Measurements from ENCODE around the gene SLC19A3.

- no peak for TF ChIP-seq CTCF (tag by site-specific recombination; IDR thresholded peaks at IDR 0.05)
- TF ChIP-seq ZNF785 (tag by site-specific recombination; IDR thresholded peaks at IDR 0.05), result no peak
- TF ChIP-seq ZNF660 (tag by site-specific recombination; IDR thresholded peaks at IDR 0.05), result no peak
- no peak for TF ChIP-seq ZNF10 (tag by site-specific recombination; IDR thresholded peaks at IDR 0.05)
- TF ChIP-seq ZNF544 (tag by site-specific recombination; IDR thresholded peaks at IDR 0.05), result no peak
- TF ChIP-seq ZNF707 (tag by site-specific recombination; IDR thresholded peaks at IDR 0.05), result no peak
- TF ChIP-seq ZNF362 (tag by site-specific recombination; IDR thresholded peaks at IDR 0.05), result no peak
- no peak for TF ChIP-seq ZNF274 (IDR thresholded peaks at IDR 0.05; ENCODE audit: low read length)
- no peak for TF ChIP-seq ZNF274 (tag by site-specific recombination; IDR thresholded peaks at IDR 0.05; ENCODE audit: borderline replicate concordance)
- no peak for TF ChIP-seq ZNF621 (tag by site-specific recombination; IDR thresholded peaks at IDR 0.05)
- no peak for TF ChIP-seq ZNF514 (tag by site-specific recombination; IDR thresholded peaks at IDR 0.05)
Measured at GRCh38 chr2:227761740-227762476, 44.1 kb upstream of the SLC19A3 start.
